GM23338 (cell line): ENCODE measurements around the gene CNPY4. TPM values are rescaled to one million over a fixed set of nuclear protein-coding genes. Genes with fewer than 3 reads are reported as not detected.

Experiments used
- ATAC-seq: fragments of 200-7000 bp; cut with Tn5 transposase; 3 replicates; pipeline ENCODE4 v1.9.1; 2020
- DNase-seq: peaks from one replicate; pipeline ENCODE4 v3.0.0-alpha.2; 2015; ENCODE audit warnings: low spot score
- H2AFZ ChIP-seq: fragments of 200-600 bp; sonication (generic); 2 replicates; pipeline ENCODE4 v1.8.0; 2016; ENCODE audit warnings: antibody characterized with exemption, mild to moderate bottlenecking, moderate library complexity
- H3F3A ChIP-seq: fragments of 200-600 bp; sonication (generic); replicated peaks from 2 replicates; pipeline ENCODE4 v1.8.0; 2017; ENCODE audit warnings: antibody characterized with exemption, mixed run types, low read depth
- H3K27ac ChIP-seq: fragments of 200-600 bp; sonication (generic); 2 replicates; pipeline ENCODE4 v1.6.1; 2016; ENCODE audit warnings: low read depth
- H3K27me3 ChIP-seq: fragments of 200-600 bp; sonication (generic); 2 replicates; pipeline ENCODE4 v1.8.0; 2016; ENCODE audit warnings: mild to moderate bottlenecking, mixed run types, moderate library complexity; ENCODE audit not compliant: insufficient read depth
- H3K36me3 ChIP-seq: fragments of 200-600 bp; sonication (generic); 2 replicates; pipeline ENCODE4 v1.8.0; 2016; ENCODE audit warnings: mild to moderate bottlenecking; ENCODE audit not compliant: insufficient read depth
- H3K4me1 ChIP-seq: fragments of 200-600 bp; sonication (generic); 2 replicates; pipeline ENCODE4 v1.8.0; 2016; ENCODE audit warnings: mild to moderate bottlenecking, moderate library complexity; ENCODE audit not compliant: insufficient read depth
- H3K4me2 ChIP-seq: fragments of 200-600 bp; sonication (generic); 2 replicates; pipeline ENCODE4 v1.7.1; 2017; ENCODE audit warnings: mixed run types
- H3K4me3 ChIP-seq: fragments of 200-600 bp; sonication (generic); 2 replicates; pipeline ENCODE4 v1.6.1; 2016; ENCODE audit warnings: mixed run types
- H3K79me2 ChIP-seq: fragments of 200-600 bp; sonication (generic); replicated peaks from 2 replicates; pipeline ENCODE4 v1.8.0; 2017; ENCODE audit warnings: mild to moderate bottlenecking; ENCODE audit not compliant: insufficient read depth
- H3K9me2 ChIP-seq: fragments of 200-600 bp; sonication (generic); 2 replicates; pipeline ENCODE4 v1.8.0; 2017; ENCODE audit not compliant: insufficient read depth
- H4K20me1 ChIP-seq: fragments of 200-600 bp; sonication (generic); replicated peaks from 2 replicates; pipeline ENCODE4 v1.8.0; 2017; ENCODE audit warnings: mild to moderate bottlenecking; ENCODE audit not compliant: insufficient read depth
- H3K27ac Mint-ChIP-seq: 2 replicates; pipeline ENCODE4 v1.8.0; 2020; ENCODE audit warnings: inconsistent platforms, mild to moderate bottlenecking, moderate library complexity, mixed read lengths
- H3K27me3 Mint-ChIP-seq: 3 replicates; pipeline ENCODE4 v1.8.0; 2022; ENCODE audit warnings: low read depth, mild to moderate bottlenecking, moderate library complexity, mixed read lengths, inconsistent platforms; ENCODE audit not compliant: insufficient read depth, poor library complexity
- H3K36me3 Mint-ChIP-seq: 3 replicates; pipeline ENCODE4 v1.8.0; 2021; ENCODE audit warnings: low read depth, mild to moderate bottlenecking, inconsistent platforms, moderate library complexity, mixed read lengths
- H3K4me1 Mint-ChIP-seq: 3 replicates; pipeline ENCODE4 v1.8.0; 2020; ENCODE audit warnings: mild to moderate bottlenecking, inconsistent platforms, mixed read lengths
- H3K4me3 Mint-ChIP-seq: 3 replicates; pipeline ENCODE4 v1.8.0; 2021; ENCODE audit warnings: moderate library complexity, mild to moderate bottlenecking, inconsistent platforms, mixed read lengths
- H3K9me3 Mint-ChIP-seq: 3 replicates; pipeline ENCODE4 v1.8.0; 2020; ENCODE audit warnings: moderate library complexity, mild to moderate bottlenecking, inconsistent platforms, mixed read lengths
- CREB1 ChIP-seq: fragments of 250-450 bp; sonication (Bioruptor Pico); IDR thresholded peaks from 2 replicates; pipeline ENCODE4 v1.5.0; 2020; ENCODE audit warnings: low read depth, mild to moderate bottlenecking, moderate library complexity
- EZH2phosphoT487 ChIP-seq: fragments of 200-600 bp; sonication (generic); IDR thresholded peaks from one replicate; pipeline ENCODE4 v1.8.1; 2018; ENCODE audit warnings: antibody characterized with exemption; ENCODE audit not compliant: unreplicated experiment
- POLR2AphosphoS5 ChIP-seq: IDR thresholded peaks from 2 replicates; pipeline ENCODE4 v1.6.1; 2016; ENCODE audit warnings: antibody characterized with exemption, low read depth
- ZNF114 ChIP-seq: fragments of 250-450 bp; sonication (Bioruptor Pico); IDR thresholded peaks from 2 replicates; pipeline ENCODE4 v1.5.0; 2020; ENCODE audit warnings: mild to moderate bottlenecking, moderate library complexity
- polyA plus RNA-seq: library from polyadenylated mRNA; unstranded; fragments of >200 nt; fragmentation: Nextera tagmentation; extraction: Ambion mirVana; gene quantifications from 2 replicates; pipeline ENCODE4 v1.2.1, GENCODE V29; 2016
- total RNA-seq: library from RNA; depleted of rRNA; stranded (reverse); fragments of >200 nt; shearing (Covaris generic); gene quantifications from 2 replicates; pipeline ENCODE4 v1.2.3, GENCODE V29; 2014
- TF ChIP-seq, protein P1 (sequence below), 2 experiments: fragments of 200-600 bp in 1 of 2; sonication (generic) in 1 of 2; conservative IDR thresholded peaks; 2 replicates each; pipeline versions ENCODE4 v1.5.1 to v1.6.1; 2016 to 2017; ENCODE audit warnings: antibody characterized with exemption in 2 of 2, low read depth in 2 of 2, mild to moderate bottlenecking in 2 of 2, moderate library complexity in 1 of 2

The CNPY4 gene
- total and polyA plus RNA-seq, 2 experiments from 2014 or later = 10.7 to 12.0 TPM

DNA sequence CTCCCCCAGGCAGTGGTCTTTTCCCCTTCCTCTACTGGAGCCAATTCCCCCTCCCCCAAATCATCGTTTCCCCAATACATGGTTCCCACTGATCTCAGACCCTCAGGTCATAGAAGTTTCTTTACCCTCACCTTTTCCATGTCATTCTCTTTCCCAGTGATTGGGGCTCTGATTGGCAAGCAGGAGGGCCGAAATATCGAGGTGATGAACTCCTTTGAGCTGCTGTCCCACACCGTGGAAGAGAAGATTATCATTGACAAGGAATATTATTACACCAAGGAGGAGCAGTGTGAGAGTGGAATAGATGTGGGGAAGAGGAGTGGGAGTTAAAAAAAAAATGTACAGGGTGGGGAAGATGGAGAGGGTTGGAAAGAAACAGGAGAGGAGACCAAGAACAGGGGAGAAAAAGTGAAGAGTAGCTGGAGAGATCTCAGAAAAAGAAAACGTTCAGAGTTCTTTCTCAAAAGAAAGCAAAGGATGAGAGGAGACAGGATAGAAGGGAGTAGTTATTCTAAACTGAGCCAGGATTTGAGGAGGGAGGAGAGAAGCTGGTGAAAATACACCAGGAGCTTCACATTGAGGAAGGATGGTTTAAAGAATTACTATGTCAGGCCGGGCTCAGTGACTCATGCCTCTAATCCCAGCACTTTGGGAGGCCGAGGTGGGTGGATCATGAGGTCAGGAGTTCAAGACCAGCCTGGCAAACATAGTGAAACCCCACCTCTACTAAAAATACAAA, 29.8 kb upstream of the CNPY4 start:
- no peaks in the 10 kb centered on the region for H3K27me3 ChIP-seq
- Mint-ChIP-seq H3K27ac (peak overlapping the region; percentile 82), H3K9me3 (no peaks in the 10 kb centered on the region), H3K27me3 (peaks cover 34% of the 10 kb centered on the region), H3K36me3 (peaks cover 45% of the 10 kb centered on the region), H3K4me1 (peaks cover 18% of the 10 kb centered on the region), H3K4me3 (peak overlapping the region; percentile 93)
- H4K20me1 ChIP-seq = peaks cover 16% of the 10 kb centered on the region; the same call in 1 of the 2 replicates
- peaks cover 6% of the 10 kb centered on the region for H3K4me1 ChIP-seq
- ATAC-seq (no peak), DNase-seq (no peak)
- H3K36me3 ChIP-seq = peaks cover 25% of the 10 kb centered on the region
- H3K9me2 ChIP-seq = no peaks in the 10 kb centered on the region
- peaks cover 59% of the 10 kb centered on the region for H3F3A ChIP-seq
- H2AFZ ChIP-seq = peak overlapping the region; percentile 95; the same call in 1 of the 2 replicates
- H3K4me2 ChIP-seq = peak overlapping the region; percentile 90
- 0 out of 2 replicates have a peak overlapping the region, but pooled peaks have one; percentile 90 for H3K27ac ChIP-seq
- H3K79me2 ChIP-seq = peaks cover 8% of the 10 kb centered on the region
- TF ChIP-seq POLR2AphosphoS5 = no peak
- no peak for TF ChIP-seq CREB1 (CRISPR knock-in tag)
- TF ChIP-seq ZNF114 (CRISPR knock-in tag) = no peak
- no peak for TF ChIP-seq EZH2phosphoT487
- H3K4me3 ChIP-seq = peak overlapping the region; percentile 82

DNA sequence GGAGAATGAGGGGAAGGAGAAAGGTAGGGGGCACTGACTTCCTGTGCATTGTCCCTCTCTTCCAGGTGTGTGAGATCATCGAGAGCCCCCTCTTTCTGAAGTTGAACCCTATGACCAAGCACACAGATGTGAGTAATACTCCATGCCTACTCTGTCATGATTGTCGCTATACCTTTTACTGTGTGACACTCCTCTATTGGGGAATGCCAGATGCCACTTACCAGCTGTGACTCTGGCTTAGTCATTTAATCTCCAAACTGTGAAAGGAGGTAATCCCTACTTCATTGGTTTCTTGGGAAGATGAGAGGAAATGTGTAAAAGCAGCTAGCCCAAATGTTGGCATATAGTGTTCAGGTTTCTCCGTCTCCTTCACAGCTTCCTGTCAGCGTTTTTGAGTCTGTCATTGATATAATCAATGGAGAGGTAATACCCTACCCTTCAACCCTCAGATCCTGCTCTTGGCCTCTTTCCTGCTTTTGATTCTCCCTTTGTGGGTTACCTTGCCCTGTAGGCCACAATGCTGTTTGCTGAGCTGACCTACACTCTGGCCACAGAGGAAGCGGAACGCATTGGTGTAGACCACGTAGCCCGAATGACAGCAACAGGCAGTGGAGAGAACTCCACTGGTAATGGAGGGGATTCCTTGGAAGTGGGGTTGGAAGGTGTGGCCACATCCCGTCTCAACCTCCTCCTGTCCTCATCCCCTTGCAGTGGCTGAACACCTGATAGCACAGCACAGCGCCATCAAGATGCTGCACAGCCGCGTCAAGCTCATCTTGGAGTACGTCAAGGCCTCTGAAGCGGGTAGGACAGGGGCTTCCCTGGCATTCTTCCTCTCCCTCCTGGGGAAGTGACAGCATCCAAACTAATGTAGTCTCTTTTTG, 28.7 kb upstream of the CNPY4 start:
- Histone ChIP-seq H3K4me3 (no peak overlapping the region), H3K4me2 (no peak overlapping the region)
- H3K36me3 Mint-ChIP-seq = peaks cover 56% of the 10 kb centered on the region

More for the DNA sequence above, 28.7 kb upstream of the CNPY4 start:
- peaks cover 26% of the 10 kb centered on the region for H4K20me1 ChIP-seq
- H3K4me1 ChIP-seq = peaks cover 6% of the 10 kb centered on the region
- H3K27ac ChIP-seq = peak overlapping the region; percentile 88; the same call in 1 of the 2 replicates
- no peak overlapping the region for H2AFZ ChIP-seq
- no peaks in the 10 kb centered on the region for H3K9me3 Mint-ChIP-seq
- peaks cover 38% of the 10 kb centered on the region for H3K27me3 Mint-ChIP-seq
- DNase-seq (no peak), ATAC-seq (peak; percentile 7)
- H3K9me2 ChIP-seq = no peaks in the 10 kb centered on the region
- peaks cover 71% of the 10 kb centered on the region for H3F3A ChIP-seq
- H3K27ac Mint-ChIP-seq = peak overlapping the region; percentile 52
- H3K4me1 Mint-ChIP-seq = peaks cover 21% of the 10 kb centered on the region
- TF ChIP-seq, protein P1, sequence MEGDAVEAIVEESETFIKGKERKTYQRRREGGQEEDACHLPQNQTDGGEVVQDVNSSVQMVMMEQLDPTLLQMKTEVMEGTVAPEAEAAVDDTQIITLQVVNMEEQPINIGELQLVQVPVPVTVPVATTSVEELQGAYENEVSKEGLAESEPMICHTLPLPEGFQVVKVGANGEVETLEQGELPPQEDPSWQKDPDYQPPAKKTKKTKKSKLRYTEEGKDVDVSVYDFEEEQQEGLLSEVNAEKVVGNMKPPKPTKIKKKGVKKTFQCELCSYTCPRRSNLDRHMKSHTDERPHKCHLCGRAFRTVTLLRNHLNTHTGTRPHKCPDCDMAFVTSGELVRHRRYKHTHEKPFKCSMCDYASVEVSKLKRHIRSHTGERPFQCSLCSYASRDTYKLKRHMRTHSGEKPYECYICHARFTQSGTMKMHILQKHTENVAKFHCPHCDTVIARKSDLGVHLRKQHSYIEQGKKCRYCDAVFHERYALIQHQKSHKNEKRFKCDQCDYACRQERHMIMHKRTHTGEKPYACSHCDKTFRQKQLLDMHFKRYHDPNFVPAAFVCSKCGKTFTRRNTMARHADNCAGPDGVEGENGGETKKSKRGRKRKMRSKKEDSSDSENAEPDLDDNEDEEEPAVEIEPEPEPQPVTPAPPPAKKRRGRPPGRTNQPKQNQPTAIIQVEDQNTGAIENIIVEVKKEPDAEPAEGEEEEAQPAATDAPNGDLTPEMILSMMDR (conservative IDR thresholded peaks at IDR 0.05; ENCODE audit: low read depth in 2 of 2) = no peak
- H3K79me2 ChIP-seq = peaks cover 8% of the 10 kb centered on the region
- peaks cover 37% of the 10 kb centered on the region for H3K36me3 ChIP-seq
- H3K4me3 Mint-ChIP-seq = peak overlapping the region; percentile 93
- H3K27me3 ChIP-seq = no peaks in the 10 kb centered on the region
